ENCODE measurements around the gene CADM1.

- TF ChIP-seq PREB (CRISPR knock-in tag; IDR thresholded peaks at IDR 0.05): no peak
- no peak for TF ChIP-seq ZNF239 (CRISPR knock-in tag; IDR thresholded peaks at IDR 0.05)
Measured at GRCh38 chr11:115199481-115200069, 304.6 kb downstream of the CADM1 start.

Data from K562 (cell line).